Measurements from ENCODE around the gene TFAP2A.

The TFAP2A gene

GRCh38 chr6:10412461-10413261 is 2.2 kb downstream of the TFAP2A start (continued):
- TF ChIP-seq ZNF518A (tag by site-specific recombination; conservative IDR thresholded peaks at IDR 0.05; ENCODE audit: low read depth) = no peak

GRCh38 chr6:10411971-10412460 is 2.9 kb downstream of the TFAP2A start:
- Histone ChIP-seq H3K27ac (ENCODE audit: extremely low read depth, low read depth, low read length) (peak overlapping the region; percentile 99), H3K4me1 (ENCODE audit: control insufficient read depth, insufficient read depth, low read length) (peaks cover 15% of the 10 kb centered on the region), H3K9me3 (ENCODE audit: control insufficient read depth, insufficient read depth, low read depth, low read length) (no peaks in the 10 kb centered on the region), H3K4me3 (ENCODE audit: low read depth, low read length) (peak overlapping the region; percentile 88), H3K36me3 (ENCODE audit: control insufficient read depth in 2 of 2, insufficient read depth in 1 of 2, low read length in 2 of 2) (peaks cover 0 to 18% of the 10 kb centered on the region in 2 experiments; a peak in 1 of 3 replicates)
- ChIA-PET POLR2A (interaction anchor here (0.6 to 5.5 kb wide), 8 partner anchors 6 to 1017 kb away, joined by 4 to 112 read pairs (median 6); no protein-coding TSS in a partner anchor), CTCF (interaction anchor here (0.6 to 0.8 kb wide), 2 partner anchors 59 to 945 kb away, joined by 3 read pairs; no protein-coding TSS in a partner anchor)
- TF ChIP-seq ZBTB48 (tag by site-specific recombination; IDR thresholded peaks at IDR 0.05) (peak; percentile 40; the same call in 1 of the 2 replicates), ZNF639 (tag by site-specific recombination; IDR thresholded peaks at IDR 0.05) (no peak; the same call in 1 of the 2 replicates), CTCF (tag by site-specific recombination; IDR thresholded peaks at IDR 0.05) (no peak; the same call in 1 of the 2 replicates), YY2 (tag by site-specific recombination; IDR thresholded peaks at IDR 0.05) (no peak), ZNF114 (tag by site-specific recombination; IDR thresholded peaks at IDR 0.05) (no peak), GLIS2 (tag by site-specific recombination; IDR thresholded peaks at IDR 0.05) (peak; percentile 95), ELK4 (IDR thresholded peaks at IDR 0.05; ENCODE audit: borderline replicate concordance, low read depth, low read length) (no peak), ZNF112 (tag by site-specific recombination; IDR thresholded peaks at IDR 0.05) (no peak), ZNF133 (tag by site-specific recombination; IDR thresholded peaks at IDR 0.05) (no peak), ZNF221 (tag by site-specific recombination; IDR thresholded peaks at IDR 0.05; ENCODE audit: borderline replicate concordance) (no peak), KLF16 (tag by site-specific recombination; IDR thresholded peaks at IDR 0.05) (no peak), ZBTB6 (tag by site-specific recombination; IDR thresholded peaks at IDR 0.05) (peak; percentile 71; the same call in 1 of the 2 replicates), ZNF530 (tag by site-specific recombination; IDR thresholded peaks at IDR 0.05; ENCODE audit: low read depth) (no peak), ZNF704 (tag by site-specific recombination; IDR thresholded peaks at IDR 0.05) (no peak), PBX3 (CRISPR knock-in tag; IDR thresholded peaks at IDR 0.05) (no peak), PRDM4 (tag by site-specific recombination; IDR thresholded peaks at IDR 0.05) (peak; percentile 21; the same call in 1 of the 2 replicates)

All from HEK293 (cell line).